SK-N-SH (cell line): ENCODE measurements around the gene PHLPP2. TPM values are rescaled to one million over a fixed set of nuclear protein-coding genes. Genes with fewer than 3 reads are reported as not detected.

ENCODE experiments used
- CTCF ChIA-PET: fragments of 300-600, 350-600 bp; formaldehyde crosslinking; extraction: SDS; loops from one replicate; lab custom pipeline; 2021; lab: Yijun Ruan, JAX
- POLR2A ChIA-PET: fragments of 350-600 bp; sonication (Branson Sonifier 250); formaldehyde crosslinking; extraction: SDS; loops from one replicate; lab custom pipeline; 2020; ENCODE audit warnings: antibody characterized with exemption, inconsistent platforms; lab: Yijun Ruan, JAX
- DNase-seq: peaks from one replicate; pipeline ENCODE4 v3.0.0; 2012
- H2AFZ ChIP-seq: fragments of 200-600 bp; sonication (generic); 2 replicates; pipeline ENCODE4 v1.8.1; 2016; ENCODE audit warnings: antibody characterized with exemption, mild to moderate bottlenecking, low read depth
- H3F3A ChIP-seq: fragments of 200-600 bp; sonication (generic); replicated peaks from 2 replicates; pipeline ENCODE3; 2016; ENCODE audit warnings: antibody characterized with exemption, mild to moderate bottlenecking; ENCODE audit not compliant: insufficient read depth
- H3K27ac ChIP-seq, 2 experiments: fragments of 200-500 bp in 1 of 2; fragments of 200-600 bp in 1 of 2; sonication (Bioruptor generic) in 1 of 2; sonication (generic), shearing (Covaris generic) in 1 of 2; 2 replicates each; pipeline versions ENCODE4 v1.5.1 to v1.6.1; 2014 to 2016; ENCODE audit warnings: low read depth in 2 of 2, inconsistent platforms in 1 of 2, low read length in 1 of 2, mild to moderate bottlenecking in 1 of 2, mixed read lengths in 1 of 2
- H3K27me3 ChIP-seq: fragments of 200-600 bp; sonication (generic), shearing (Covaris generic); 2 replicates; pipeline ENCODE4 v1.6.1; 2016; ENCODE audit warnings: mixed run types; ENCODE audit not compliant: insufficient read depth
- H3K36me3 ChIP-seq, 2 experiments: fragments of 200-500 bp in 1 of 2; fragments of 200-600 bp in 1 of 2; sonication (Bioruptor generic) in 1 of 2; sonication (generic) in 1 of 2; replicated peaks in 1 of 2; 2 replicates each; pipeline versions ENCODE3 to v1.5.1; 2014 to 2016; ENCODE audit warnings: low read length in 1 of 2, mild to moderate bottlenecking in 1 of 2; ENCODE audit not compliant: insufficient read depth in 2 of 2, control insufficient read depth in 1 of 2
- H3K4me1 ChIP-seq, 2 experiments: fragments of 200-500 bp in 1 of 2; fragments of 200-600 bp in 1 of 2; sonication (Bioruptor generic) in 1 of 2; sonication (generic), shearing (Covaris generic) in 1 of 2; 2 replicates each; pipeline versions ENCODE4 v1.5.1 to v1.6.1; 2014 to 2016; ENCODE audit warnings: low read depth in 1 of 2, low read length in 1 of 2, mixed run types in 1 of 2; ENCODE audit not compliant: insufficient read depth in 2 of 2, control insufficient read depth in 1 of 2
- H3K4me2 ChIP-seq: fragments of 200-600 bp; sonication (generic), shearing (Covaris generic); 2 replicates; pipeline ENCODE4 v1.6.1; 2017; ENCODE audit warnings: mixed run types
- H3K4me3 ChIP-seq, 2 experiments: fragments of 200-500 bp in 1 of 2; fragments of 200-600 bp in 1 of 2; sonication (Bioruptor generic) in 1 of 2; sonication (generic), shearing (Covaris generic) in 1 of 2; 2 replicates each; pipeline versions ENCODE4 v1.5.1 to v1.8.1; 2014 to 2016; ENCODE audit warnings: low read depth in 2 of 2, inconsistent platforms in 1 of 2, low read length in 1 of 2, mild to moderate bottlenecking in 1 of 2, mixed read lengths in 1 of 2, moderate library complexity in 1 of 2
- H3K79me2 ChIP-seq: fragments of 200-600 bp; sonication (generic); 2 replicates; pipeline ENCODE4 v1.8.1; 2017; ENCODE audit warnings: mild to moderate bottlenecking; ENCODE audit not compliant: insufficient read depth
- H3K9ac ChIP-seq: fragments of 200-600 bp; sonication (generic); 2 replicates; pipeline ENCODE4 v1.6.1; 2017; ENCODE audit warnings: mixed run types
- H3K9me2 ChIP-seq: fragments of 200-600 bp; sonication (generic); 2 replicates; pipeline ENCODE4 v1.6.1; 2017; ENCODE audit warnings: mixed run types
- H3K9me3 ChIP-seq: fragments of 200-600 bp; sonication (generic); 2 replicates; pipeline ENCODE4 v1.6.1; 2017; ENCODE audit warnings: mixed run types, mild to moderate bottlenecking, moderate library complexity
- H4K20me1 ChIP-seq: fragments of 200-600 bp; sonication (generic); 2 replicates; pipeline ENCODE4 v1.6.1; 2017; ENCODE audit warnings: mild to moderate bottlenecking, mixed run types; ENCODE audit not compliant: insufficient read depth
- CHD2 ChIP-seq: fragments of 150-350 bp; IDR thresholded peaks from 2 replicates; pipeline ENCODE4 v1.6.1; 2018; ENCODE audit warnings: low read length; ENCODE audit not compliant: partially characterized antibody
- MXI1 ChIP-seq: IDR thresholded peaks from 2 replicates; pipeline ENCODE4 v1.6.1; 2012; ENCODE audit warnings: mild to moderate bottlenecking, low read depth, low read length, improper control_type of control experiment
- RCOR1 ChIP-seq: fragments of 150-350 bp; IDR thresholded peaks from 2 replicates; pipeline ENCODE4 v1.6.1; 2017; ENCODE audit warnings: antibody characterized with exemption, low read length
- SMC3 ChIP-seq: IDR thresholded peaks from 2 replicates; pipeline ENCODE4 v1.6.1; 2012; ENCODE audit warnings: low read depth, low read length, improper control_type of control experiment
- WGBS: methylation state at CpG from one replicate; pipeline ENCODE4 v1.1.6; 2017; ENCODE audit warnings: low lambda C conversion rate; 5-methylcytosine and 5-hydroxymethylcytosine counted together
- polyA plus RNA-seq, 3 experiments: library from polyadenylated mRNA; depleted of rRNA; stranded (reverse); fragments of >200 nt; gene quantifications; 2 replicates each; pipeline ENCODE4 v1.2.3, GENCODE V29; 2012
- TF ChIP-seq, protein P1 (sequence below): fragments of 200-600 bp; sonication (generic); IDR thresholded peaks from 2 replicates; pipeline ENCODE4 v1.6.1; 2017; ENCODE audit warnings: antibody characterized with exemption, mild to moderate bottlenecking, moderate library complexity
- TF ChIP-seq, protein P2 (sequence below): IDR thresholded peaks from 2 replicates; pipeline ENCODE4 v1.4.0; 2012; ENCODE audit warnings: low read depth, borderline replicate concordance
- TF ChIP-seq, protein P3 (sequence below): IDR thresholded peaks from 2 replicates; pipeline ENCODE4 v1.6.1; 2012; ENCODE audit warnings: mild to moderate bottlenecking, low read depth, low read length, moderate library complexity
- TF ChIP-seq, protein P4 (sequence below): fragments of 150-350 bp; IDR thresholded peaks from 2 replicates; pipeline ENCODE4 v1.6.1; 2017; ENCODE audit warnings: antibody characterized with exemption, low read length, low read depth, borderline replicate concordance
- TF ChIP-seq, protein P5 (sequence below): IDR thresholded peaks from 2 replicates; pipeline ENCODE4 v1.4.0; 2012; ENCODE audit warnings: low read depth, borderline replicate concordance

Gene PHLPP2
- polyA plus RNA-seq, 1 of the 3 experiments (the other 2 are of a cell fraction), result 5.5 TPM

DNA sequence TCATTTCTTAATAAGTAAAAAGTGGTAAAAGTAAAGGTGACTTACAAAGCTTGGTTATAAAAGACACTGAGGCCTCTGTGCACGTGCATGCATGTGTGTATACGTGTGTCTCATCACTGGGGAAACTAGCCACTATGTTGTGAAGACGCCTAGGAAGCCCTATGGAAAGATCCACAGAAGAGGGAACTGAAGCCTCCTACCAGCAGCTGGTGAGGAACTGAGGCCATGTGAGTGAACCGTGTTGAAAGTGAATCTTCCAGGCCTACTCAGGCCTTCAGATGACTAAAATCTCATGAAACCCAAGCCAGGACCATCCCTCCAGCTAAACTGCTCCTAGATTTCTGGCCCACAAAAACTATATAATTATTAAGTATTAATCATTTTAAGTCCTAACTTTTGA, 23.7 kb downstream of the PHLPP2 start:
- no peaks in the 10 kb centered on the region for H3K27me3 ChIP-seq
- no peak overlapping the region for H3K4me2 ChIP-seq
- no peaks in the 10 kb centered on the region for H3K9me3 ChIP-seq
- TF ChIP-seq, protein P1, sequence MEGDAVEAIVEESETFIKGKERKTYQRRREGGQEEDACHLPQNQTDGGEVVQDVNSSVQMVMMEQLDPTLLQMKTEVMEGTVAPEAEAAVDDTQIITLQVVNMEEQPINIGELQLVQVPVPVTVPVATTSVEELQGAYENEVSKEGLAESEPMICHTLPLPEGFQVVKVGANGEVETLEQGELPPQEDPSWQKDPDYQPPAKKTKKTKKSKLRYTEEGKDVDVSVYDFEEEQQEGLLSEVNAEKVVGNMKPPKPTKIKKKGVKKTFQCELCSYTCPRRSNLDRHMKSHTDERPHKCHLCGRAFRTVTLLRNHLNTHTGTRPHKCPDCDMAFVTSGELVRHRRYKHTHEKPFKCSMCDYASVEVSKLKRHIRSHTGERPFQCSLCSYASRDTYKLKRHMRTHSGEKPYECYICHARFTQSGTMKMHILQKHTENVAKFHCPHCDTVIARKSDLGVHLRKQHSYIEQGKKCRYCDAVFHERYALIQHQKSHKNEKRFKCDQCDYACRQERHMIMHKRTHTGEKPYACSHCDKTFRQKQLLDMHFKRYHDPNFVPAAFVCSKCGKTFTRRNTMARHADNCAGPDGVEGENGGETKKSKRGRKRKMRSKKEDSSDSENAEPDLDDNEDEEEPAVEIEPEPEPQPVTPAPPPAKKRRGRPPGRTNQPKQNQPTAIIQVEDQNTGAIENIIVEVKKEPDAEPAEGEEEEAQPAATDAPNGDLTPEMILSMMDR, result no peak
- no peak for TF ChIP-seq CHD2
- TF ChIP-seq, protein P2, sequence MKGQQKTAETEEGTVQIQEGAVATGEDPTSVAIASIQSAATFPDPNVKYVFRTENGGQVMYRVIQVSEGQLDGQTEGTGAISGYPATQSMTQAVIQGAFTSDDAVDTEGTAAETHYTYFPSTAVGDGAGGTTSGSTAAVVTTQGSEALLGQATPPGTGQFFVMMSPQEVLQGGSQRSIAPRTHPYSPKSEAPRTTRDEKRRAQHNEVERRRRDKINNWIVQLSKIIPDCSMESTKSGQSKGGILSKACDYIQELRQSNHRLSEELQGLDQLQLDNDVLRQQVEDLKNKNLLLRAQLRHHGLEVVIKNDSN, result no peak
- TF ChIP-seq, protein P3, sequence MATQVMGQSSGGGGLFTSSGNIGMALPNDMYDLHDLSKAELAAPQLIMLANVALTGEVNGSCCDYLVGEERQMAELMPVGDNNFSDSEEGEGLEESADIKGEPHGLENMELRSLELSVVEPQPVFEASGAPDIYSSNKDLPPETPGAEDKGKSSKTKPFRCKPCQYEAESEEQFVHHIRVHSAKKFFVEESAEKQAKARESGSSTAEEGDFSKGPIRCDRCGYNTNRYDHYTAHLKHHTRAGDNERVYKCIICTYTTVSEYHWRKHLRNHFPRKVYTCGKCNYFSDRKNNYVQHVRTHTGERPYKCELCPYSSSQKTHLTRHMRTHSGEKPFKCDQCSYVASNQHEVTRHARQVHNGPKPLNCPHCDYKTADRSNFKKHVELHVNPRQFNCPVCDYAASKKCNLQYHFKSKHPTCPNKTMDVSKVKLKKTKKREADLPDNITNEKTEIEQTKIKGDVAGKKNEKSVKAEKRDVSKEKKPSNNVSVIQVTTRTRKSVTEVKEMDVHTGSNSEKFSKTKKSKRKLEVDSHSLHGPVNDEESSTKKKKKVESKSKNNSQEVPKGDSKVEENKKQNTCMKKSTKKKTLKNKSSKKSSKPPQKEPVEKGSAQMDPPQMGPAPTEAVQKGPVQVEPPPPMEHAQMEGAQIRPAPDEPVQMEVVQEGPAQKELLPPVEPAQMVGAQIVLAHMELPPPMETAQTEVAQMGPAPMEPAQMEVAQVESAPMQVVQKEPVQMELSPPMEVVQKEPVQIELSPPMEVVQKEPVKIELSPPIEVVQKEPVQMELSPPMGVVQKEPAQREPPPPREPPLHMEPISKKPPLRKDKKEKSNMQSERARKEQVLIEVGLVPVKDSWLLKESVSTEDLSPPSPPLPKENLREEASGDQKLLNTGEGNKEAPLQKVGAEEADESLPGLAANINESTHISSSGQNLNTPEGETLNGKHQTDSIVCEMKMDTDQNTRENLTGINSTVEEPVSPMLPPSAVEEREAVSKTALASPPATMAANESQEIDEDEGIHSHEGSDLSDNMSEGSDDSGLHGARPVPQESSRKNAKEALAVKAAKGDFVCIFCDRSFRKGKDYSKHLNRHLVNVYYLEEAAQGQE, result no peak
- TF ChIP-seq RCOR1, result no peak
- TF ChIP-seq MXI1, result no peak
- no peak for TF ChIP-seq SMC3
- TF ChIP-seq, protein P4, sequence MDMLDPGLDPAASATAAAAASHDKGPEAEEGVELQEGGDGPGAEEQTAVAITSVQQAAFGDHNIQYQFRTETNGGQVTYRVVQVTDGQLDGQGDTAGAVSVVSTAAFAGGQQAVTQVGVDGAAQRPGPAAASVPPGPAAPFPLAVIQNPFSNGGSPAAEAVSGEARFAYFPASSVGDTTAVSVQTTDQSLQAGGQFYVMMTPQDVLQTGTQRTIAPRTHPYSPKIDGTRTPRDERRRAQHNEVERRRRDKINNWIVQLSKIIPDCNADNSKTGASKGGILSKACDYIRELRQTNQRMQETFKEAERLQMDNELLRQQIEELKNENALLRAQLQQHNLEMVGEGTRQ, result no peak
- TF ChIP-seq, protein P5, sequence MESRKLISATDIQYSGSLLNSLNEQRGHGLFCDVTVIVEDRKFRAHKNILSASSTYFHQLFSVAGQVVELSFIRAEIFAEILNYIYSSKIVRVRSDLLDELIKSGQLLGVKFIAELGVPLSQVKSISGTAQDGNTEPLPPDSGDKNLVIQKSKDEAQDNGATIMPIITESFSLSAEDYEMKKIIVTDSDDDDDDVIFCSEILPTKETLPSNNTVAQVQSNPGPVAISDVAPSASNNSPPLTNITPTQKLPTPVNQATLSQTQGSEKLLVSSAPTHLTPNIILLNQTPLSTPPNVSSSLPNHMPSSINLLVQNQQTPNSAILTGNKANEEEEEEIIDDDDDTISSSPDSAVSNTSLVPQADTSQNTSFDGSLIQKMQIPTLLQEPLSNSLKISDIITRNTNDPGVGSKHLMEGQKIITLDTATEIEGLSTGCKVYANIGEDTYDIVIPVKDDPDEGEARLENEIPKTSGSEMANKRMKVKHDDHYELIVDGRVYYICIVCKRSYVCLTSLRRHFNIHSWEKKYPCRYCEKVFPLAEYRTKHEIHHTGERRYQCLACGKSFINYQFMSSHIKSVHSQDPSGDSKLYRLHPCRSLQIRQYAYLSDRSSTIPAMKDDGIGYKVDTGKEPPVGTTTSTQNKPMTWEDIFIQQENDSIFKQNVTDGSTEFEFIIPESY, result no peak
- DNase-seq, result no peak
- no peaks in the 10 kb centered on the region for H3F3A ChIP-seq
- 100% methylated on average over 3 of the region's 4 CpGs for WGBS
- H3K79me2 ChIP-seq, result peaks cover 27% of the 10 kb centered on the region
- no peak overlapping the region for H3K9ac ChIP-seq
- no peaks in the 10 kb centered on the region for H3K4me1 ChIP-seq
- no peaks in the 10 kb centered on the region for H3K9me2 ChIP-seq
- ChIA-PET CTCF (interaction anchor here (1.5 kb wide), 1 partner anchor 30 kb away, joined by 4 read pairs; no protein-coding TSS in a partner anchor), POLR2A (interaction anchor here (0.7 kb wide), 1 partner anchor 59 kb away, joined by 8 read pairs; no protein-coding TSS in a partner anchor)
- H4K20me1 ChIP-seq, result peaks cover 4% of the 10 kb centered on the region; the same call in 1 of the 2 replicates
- H3K27ac ChIP-seq, result no peak overlapping the region
- H3K4me3 ChIP-seq, result no peak overlapping the region
- H2AFZ ChIP-seq, result no peak overlapping the region
- peaks cover 8 to 17% of the 10 kb centered on the region in 2 experiments for H3K36me3 ChIP-seq
